Smooth muscle cell (in vitro differentiated cells): Measurements from ENCODE around the gene TUBB6. TPM values are rescaled to one million over a fixed set of nuclear protein-coding genes. Genes with fewer than 3 reads are reported as not detected.

Experiments
- DNase-seq: peaks from one replicate; lab custom pipeline; 2025; ENCODE audit not compliant: unreplicated experiment; lab: John Stamatoyannopoulos, UW
- H2AFZ ChIP-seq: fragments of 200-600 bp; sonication (generic); 2 replicates; pipeline ENCODE4 v1.6.0; 2016; ENCODE audit warnings: antibody characterized with exemption, low read depth, mild to moderate bottlenecking
- H3F3A ChIP-seq: fragments of 200-600 bp; sonication (generic); 2 replicates; pipeline ENCODE4 v1.6.0; 2017; ENCODE audit warnings: antibody characterized with exemption, low read depth
- H3K27ac ChIP-seq: fragments of 200-600 bp; sonication (generic); 2 replicates; pipeline ENCODE4 v1.5.1; 2016; ENCODE audit warnings: low read depth, mild to moderate bottlenecking
- H3K27me3 ChIP-seq: fragments of 200-600 bp; sonication (generic); 2 replicates; pipeline ENCODE4 v1.6.1; 2016; ENCODE audit warnings: low read depth, mild to moderate bottlenecking
- H3K36me3 ChIP-seq: fragments of 200-600 bp; sonication (generic); 2 replicates; pipeline ENCODE4 v1.5.1; 2016; ENCODE audit warnings: low read depth
- H3K4me1 ChIP-seq: fragments of 200-600 bp; sonication (generic); 2 replicates; pipeline ENCODE4 v1.5.1; 2016; ENCODE audit warnings: low read depth
- H3K4me2 ChIP-seq: fragments of 200-600 bp; sonication (generic); 2 replicates; pipeline ENCODE4 v1.6.0; 2016; ENCODE audit warnings: mild to moderate bottlenecking
- H3K4me3 ChIP-seq: fragments of 200-600 bp; sonication (generic); 2 replicates; pipeline ENCODE4 v1.5.1; 2016; ENCODE audit warnings: mild to moderate bottlenecking
- H3K79me2 ChIP-seq: fragments of 200-600 bp; sonication (generic); 2 replicates; pipeline ENCODE4 v1.6.0; 2016; ENCODE audit warnings: low read depth, mild to moderate bottlenecking
- H3K9ac ChIP-seq: fragments of 200-600 bp; sonication (generic); 2 replicates; pipeline ENCODE4 v1.6.0; 2016; ENCODE audit warnings: low read depth
- H3K9me3 ChIP-seq: fragments of 200-600 bp; sonication (generic); replicated peaks from 2 replicates; pipeline ENCODE4 v1.5.1; 2016; ENCODE audit warnings: low read depth
- H4K20me1 ChIP-seq: fragments of 200-600 bp; sonication (generic); 2 replicates; pipeline ENCODE4 v1.6.0; 2016; ENCODE audit warnings: low read depth
- WGBS: methylation state at CpG from one replicate; pipeline ENCODE4 v1.1.7; 2016; ENCODE audit warnings: low lambda C conversion rate; 5-methylcytosine and 5-hydroxymethylcytosine counted together
- polyA plus RNA-seq: library from polyadenylated mRNA; unstranded; fragments of >200 nt; fragmentation: Nextera tagmentation; extraction: Ambion mirVana; gene quantifications from 2 replicates; pipeline ENCODE4 v1.2.1, GENCODE V29; 2016
- total RNA-seq: library from RNA; depleted of rRNA; stranded (reverse); fragments of >200 nt; gene quantifications from 2 replicates; pipeline ENCODE4 v1.2.3, GENCODE V29; 2014
- TF ChIP-seq, protein P1 (sequence below): fragments of 200-600 bp; sonication (generic); IDR thresholded peaks from 2 replicates; pipeline ENCODE4 v1.5.1; 2017; ENCODE audit warnings: borderline replicate concordance, mild to moderate bottlenecking, antibody characterized with exemption; ENCODE audit not compliant: insufficient read depth, poor library complexity, severe bottlenecking

Gene TUBB6
- total and polyA plus RNA-seq, 2 experiments from 2014 or later = 359 to 460 TPM

DNA sequence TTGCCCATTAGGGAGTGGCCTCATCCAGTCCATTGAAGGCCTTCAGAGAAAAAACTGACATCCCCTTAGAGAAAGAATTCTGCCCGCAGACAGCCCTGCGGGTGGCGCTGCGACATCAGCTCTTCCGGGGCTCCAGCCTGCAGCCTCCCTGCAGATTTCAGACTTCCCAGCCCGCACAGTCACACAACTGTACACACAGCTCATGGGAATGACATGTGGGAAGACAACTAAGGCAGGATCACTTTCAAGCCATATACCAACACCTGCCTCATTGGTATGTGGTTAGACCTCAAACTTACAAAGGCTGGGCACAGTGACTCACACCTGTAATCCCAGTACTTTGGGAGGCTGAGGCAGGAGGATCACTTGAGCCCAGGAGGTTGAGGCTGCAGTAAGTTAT is 24.8 kb upstream of the TUBB6 start:
- peaks cover 16% of the 10 kb centered on the region for H3F3A ChIP-seq
- no peak overlapping the region for H2AFZ ChIP-seq
- DNase-seq = no peak
- no peaks in the 10 kb centered on the region for H3K36me3 ChIP-seq
- H3K27me3 ChIP-seq = no peaks in the 10 kb centered on the region
- H3K79me2 ChIP-seq = no peaks in the 10 kb centered on the region
- peak overlapping the region; percentile 51 for H3K4me2 ChIP-seq
- H4K20me1 ChIP-seq = no peaks in the 10 kb centered on the region
- H3K9me3 ChIP-seq = no peaks in the 10 kb centered on the region
- H3K4me3 ChIP-seq = no peak overlapping the region
- WGBS = 44% methylated on average over 6 of the region's 6 CpGs
- H3K27ac ChIP-seq = peak overlapping the region; percentile 91
- TF ChIP-seq, protein P1, sequence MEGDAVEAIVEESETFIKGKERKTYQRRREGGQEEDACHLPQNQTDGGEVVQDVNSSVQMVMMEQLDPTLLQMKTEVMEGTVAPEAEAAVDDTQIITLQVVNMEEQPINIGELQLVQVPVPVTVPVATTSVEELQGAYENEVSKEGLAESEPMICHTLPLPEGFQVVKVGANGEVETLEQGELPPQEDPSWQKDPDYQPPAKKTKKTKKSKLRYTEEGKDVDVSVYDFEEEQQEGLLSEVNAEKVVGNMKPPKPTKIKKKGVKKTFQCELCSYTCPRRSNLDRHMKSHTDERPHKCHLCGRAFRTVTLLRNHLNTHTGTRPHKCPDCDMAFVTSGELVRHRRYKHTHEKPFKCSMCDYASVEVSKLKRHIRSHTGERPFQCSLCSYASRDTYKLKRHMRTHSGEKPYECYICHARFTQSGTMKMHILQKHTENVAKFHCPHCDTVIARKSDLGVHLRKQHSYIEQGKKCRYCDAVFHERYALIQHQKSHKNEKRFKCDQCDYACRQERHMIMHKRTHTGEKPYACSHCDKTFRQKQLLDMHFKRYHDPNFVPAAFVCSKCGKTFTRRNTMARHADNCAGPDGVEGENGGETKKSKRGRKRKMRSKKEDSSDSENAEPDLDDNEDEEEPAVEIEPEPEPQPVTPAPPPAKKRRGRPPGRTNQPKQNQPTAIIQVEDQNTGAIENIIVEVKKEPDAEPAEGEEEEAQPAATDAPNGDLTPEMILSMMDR = peak; percentile 35
- peak overlapping the region; percentile 79 for H3K9ac ChIP-seq
- peaks cover 20% of the 10 kb centered on the region for H3K4me1 ChIP-seq

DNA sequence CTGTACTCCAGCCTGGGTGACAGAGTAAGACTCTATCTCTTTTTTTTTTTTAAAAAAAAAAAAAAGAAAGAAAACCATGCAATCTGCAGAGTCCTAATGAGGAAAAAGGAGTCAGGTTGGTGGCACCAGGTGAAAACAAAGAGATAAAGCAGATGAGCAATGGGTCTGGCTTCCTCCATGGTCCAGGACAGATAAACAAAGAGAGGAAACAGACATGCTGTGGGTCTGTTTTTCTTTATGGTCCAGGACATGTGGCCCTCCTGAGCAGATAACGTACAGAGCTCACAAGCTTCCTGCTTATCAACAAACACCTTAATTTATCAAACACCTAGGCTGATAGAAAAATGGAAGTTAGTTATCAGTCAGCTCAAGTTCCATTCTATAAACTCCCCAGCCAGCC is 24.4 kb upstream of the TUBB6 start:
- Histone ChIP-seq H3K27ac (peak overlapping the region; percentile 91), H3K36me3 (no peaks in the 10 kb centered on the region), H3K9me3 (no peaks in the 10 kb centered on the region), H2AFZ (no peak overlapping the region), H3K27me3 (no peaks in the 10 kb centered on the region), H4K20me1 (no peaks in the 10 kb centered on the region), H3K4me2 (no peak overlapping the region), H3F3A (peaks cover 16% of the 10 kb centered on the region), H3K9ac (no peak overlapping the region), H3K79me2 (no peaks in the 10 kb centered on the region), H3K4me3 (no peak overlapping the region), H3K4me1 (peaks cover 20% of the 10 kb centered on the region)
- 77% methylated on average over 1 of the region's 1 CpG for WGBS
- TF ChIP-seq, protein P1 = no peak
- DNase-seq = no peak

DNA sequence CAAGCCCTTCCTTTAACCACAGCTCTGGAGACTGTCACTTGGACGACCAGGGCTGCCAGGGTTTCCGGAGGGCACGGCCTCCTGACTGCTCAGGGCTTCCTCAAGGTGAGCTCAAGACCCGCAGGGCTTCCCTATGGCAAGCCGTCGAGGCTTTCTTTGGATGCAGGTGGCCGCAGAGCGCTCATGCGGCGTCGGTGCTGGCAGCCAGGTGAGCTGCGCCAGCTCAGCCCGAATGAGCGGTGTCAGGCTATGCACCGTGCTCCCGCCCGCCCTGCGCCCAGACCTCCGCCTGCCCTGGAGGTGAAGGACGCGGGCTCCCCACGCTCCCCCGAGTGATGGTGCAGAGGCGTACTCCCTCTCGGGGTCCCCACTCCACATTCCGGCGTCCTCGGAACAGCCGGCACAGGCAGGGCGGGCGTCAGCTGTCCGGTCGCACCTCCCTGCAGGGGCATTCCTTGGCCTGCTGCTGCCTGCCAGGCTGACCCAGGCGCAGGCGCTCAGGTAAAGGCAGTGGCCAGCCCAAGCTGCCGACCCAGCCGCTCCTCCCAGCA is 20.8 kb upstream of the TUBB6 start:
- TF ChIP-seq, protein P1 = no peak
- H4K20me1 ChIP-seq = no peaks in the 10 kb centered on the region
- peak overlapping the region; percentile 39 for H2AFZ ChIP-seq
- H3K9me3 ChIP-seq = no peaks in the 10 kb centered on the region
- H3K27ac ChIP-seq = peak overlapping the region; percentile 80
- no peaks in the 10 kb centered on the region for H3K36me3 ChIP-seq
- H3K79me2 ChIP-seq = no peaks in the 10 kb centered on the region
- no peaks in the 10 kb centered on the region for H3K27me3 ChIP-seq
- WGBS = 24% methylated on average over 35 of the region's 37 CpGs
- peak overlapping the region; percentile 77 for H3K9ac ChIP-seq
- peaks cover 11% of the 10 kb centered on the region for H3K4me1 ChIP-seq
- H3K4me3 ChIP-seq = peak overlapping the region; percentile 55
- H3F3A ChIP-seq = peaks cover 13% of the 10 kb centered on the region
- H3K4me2 ChIP-seq = peak overlapping the region; percentile 87
- DNase-seq = no peak
